Endometrium (tissue), 2 donors: ENCODE results near the gene CAPNS2.
"Not testable (repeated sequence)": the region's sequence is repeated elsewhere in the genome, so short reads cannot be mapped to it uniquely, and the experiment has no call there.

ENCODE experiments used
- FAIRE-seq: peaks from 2 replicates; lab custom pipeline; 2012; peaks lifted over from hg19 to GRCh38; lab: Jason Lieb, UNC
- donor health status: control.
- donor health status: control.

The CAPNS2 gene

GRCh38 chr16:55568207-55568606 lies 1.7 kb downstream of the CAPNS2 start:
- no peak for FAIRE-seq

- no peak for FAIRE-seq
Measured at GRCh38 chr16:55569025-55569424, 2.5 kb downstream of the CAPNS2 start.

GRCh38 chr16:55570159-55570558 lies 3.7 kb downstream of the CAPNS2 start:
- no peak for FAIRE-seq

DNA sequence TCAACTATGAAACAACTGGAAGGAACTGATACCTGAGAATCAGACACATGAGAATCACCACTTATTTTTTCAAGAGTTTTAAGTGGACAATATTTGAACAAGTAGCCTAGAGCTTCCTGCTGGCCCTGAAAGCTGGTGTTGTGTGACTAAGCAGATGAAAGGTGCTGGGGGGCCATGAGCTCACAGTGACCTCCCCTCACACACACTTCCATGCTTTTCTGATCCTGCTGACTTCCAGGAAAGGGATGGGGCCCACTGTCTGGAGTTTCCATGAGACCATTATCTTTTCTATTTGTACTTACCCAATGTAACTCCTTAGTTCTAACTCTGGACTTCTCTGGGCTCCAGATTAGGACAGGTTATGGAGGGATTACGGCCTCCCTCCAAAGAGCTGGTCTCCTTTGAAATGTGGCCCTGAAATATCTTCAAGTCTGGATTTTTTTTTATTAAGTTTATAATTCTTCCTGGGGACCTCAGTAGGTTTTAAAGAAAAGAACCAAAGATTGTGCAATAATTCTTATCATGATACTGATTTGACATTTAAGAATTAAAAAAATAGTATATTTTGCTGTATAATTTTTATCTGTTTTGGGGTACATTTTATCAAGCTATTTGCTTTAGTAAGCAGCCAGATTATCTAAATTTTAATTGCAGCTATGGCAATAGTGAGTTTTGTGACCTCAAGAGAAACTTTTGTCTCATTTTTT lies 4.9 kb downstream of the CAPNS2 start:
- FAIRE-seq = no peak

GRCh38 chr16:55572439-55572838 lies 6.0 kb downstream of the CAPNS2 start:
- no peak for FAIRE-seq

- FAIRE-seq = no peak
Measured at GRCh38 chr16:55574811-55575210, 8.3 kb downstream of the CAPNS2 start.

DNA sequence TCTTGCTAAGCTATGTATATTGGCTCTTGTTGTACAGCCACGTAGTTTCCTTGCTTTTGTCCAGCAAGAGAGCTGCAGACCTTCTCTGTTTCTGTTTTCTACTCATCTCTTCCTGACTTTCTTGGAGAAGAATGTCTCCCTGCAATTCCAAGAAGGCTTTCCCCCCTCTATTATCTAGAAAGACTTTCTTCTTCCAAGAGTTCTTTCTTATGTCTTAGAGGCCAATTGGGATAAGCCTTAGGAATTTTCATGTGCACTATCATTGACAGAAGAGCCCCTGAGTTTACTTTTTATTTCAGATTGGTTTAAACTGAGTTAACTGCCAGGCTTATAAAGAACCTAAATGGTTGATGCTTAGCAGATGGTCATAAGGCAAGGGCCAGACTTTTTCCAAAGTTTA lies 9.0 kb downstream of the CAPNS2 start:
- FAIRE-seq = no peak

GRCh38 chr16:55576384-55576783 lies 9.9 kb downstream of the CAPNS2 start:
- FAIRE-seq = no peak

DNA sequence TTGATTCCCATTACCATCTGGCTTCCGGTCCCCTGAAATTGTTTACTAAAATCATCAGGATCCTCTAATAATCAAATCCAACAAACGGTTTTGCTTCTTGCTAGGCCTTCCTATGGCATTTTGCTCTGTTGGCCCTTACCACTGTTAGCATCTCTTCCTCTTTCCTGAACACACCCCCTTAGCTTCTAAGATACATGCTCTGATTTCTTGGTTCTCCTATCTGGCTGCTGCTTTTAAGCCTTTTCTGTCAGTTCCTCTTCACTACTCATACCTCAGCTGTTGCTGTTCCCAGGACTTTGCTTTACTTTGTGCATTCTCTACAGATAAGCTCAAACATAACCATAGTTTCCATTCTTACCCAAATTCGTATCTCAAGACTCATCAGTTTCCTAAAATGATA lies 11.4 kb downstream of the CAPNS2 start:
- no peak for FAIRE-seq

DNA sequence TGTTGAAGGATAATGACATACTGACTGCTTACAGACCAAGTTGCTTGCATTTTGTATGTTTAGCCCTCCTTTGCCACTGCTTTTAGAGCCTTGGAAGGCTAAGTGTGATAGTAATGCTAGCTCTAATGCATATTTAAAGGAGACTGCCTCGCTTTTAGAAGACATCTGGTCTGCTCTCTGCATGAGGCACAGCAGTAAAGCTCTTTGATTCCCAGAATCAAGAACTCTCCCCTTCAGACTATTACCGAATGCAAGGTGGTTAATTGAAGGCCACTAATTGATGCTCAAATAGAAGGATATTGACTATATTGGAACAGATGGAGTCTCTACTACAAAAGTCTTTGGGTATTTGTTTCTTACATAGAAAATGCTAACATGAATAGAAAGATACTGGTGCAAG lies 19.1 kb downstream of the CAPNS2 start:
- no peak for FAIRE-seq

- no peak for FAIRE-seq
Measured at GRCh38 chr16:55588799-55589198, 22.3 kb downstream of the CAPNS2 start.

- no peak for FAIRE-seq
Measured at GRCh38 chr16:55592306-55592705, 25.8 kb downstream of the CAPNS2 start.

GRCh38 chr16:55597928-55598327 lies 31.4 kb downstream of the CAPNS2 start:
- FAIRE-seq = peak; percentile 72

DNA sequence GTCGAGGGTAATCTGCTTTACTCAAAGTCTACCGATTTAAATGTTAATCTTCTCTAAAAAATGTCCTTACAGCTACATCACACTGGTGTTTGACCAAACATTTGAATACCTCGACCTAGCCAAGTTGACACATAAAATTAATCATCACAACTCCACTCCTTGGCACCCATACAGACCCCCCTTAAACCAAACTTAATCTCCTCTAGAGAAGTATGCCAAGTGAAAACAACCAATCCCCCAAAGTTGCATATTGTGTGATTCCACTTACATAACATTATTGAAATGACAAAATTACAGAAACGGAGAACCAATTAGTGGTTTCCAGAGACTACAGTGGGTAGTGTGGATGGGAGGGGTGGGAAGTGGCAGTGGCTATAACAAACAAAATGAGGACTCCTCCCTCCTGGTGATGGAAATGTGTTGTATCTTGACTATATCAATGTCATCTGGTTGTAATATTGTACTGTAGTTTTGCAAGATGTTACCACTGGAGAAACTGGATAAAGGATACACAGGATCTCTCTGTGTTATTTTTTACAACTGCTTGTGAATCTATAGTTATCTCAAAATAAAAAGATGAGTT lies 39.4 kb downstream of the CAPNS2 start:
- peak; percentile 57 for FAIRE-seq

DNA sequence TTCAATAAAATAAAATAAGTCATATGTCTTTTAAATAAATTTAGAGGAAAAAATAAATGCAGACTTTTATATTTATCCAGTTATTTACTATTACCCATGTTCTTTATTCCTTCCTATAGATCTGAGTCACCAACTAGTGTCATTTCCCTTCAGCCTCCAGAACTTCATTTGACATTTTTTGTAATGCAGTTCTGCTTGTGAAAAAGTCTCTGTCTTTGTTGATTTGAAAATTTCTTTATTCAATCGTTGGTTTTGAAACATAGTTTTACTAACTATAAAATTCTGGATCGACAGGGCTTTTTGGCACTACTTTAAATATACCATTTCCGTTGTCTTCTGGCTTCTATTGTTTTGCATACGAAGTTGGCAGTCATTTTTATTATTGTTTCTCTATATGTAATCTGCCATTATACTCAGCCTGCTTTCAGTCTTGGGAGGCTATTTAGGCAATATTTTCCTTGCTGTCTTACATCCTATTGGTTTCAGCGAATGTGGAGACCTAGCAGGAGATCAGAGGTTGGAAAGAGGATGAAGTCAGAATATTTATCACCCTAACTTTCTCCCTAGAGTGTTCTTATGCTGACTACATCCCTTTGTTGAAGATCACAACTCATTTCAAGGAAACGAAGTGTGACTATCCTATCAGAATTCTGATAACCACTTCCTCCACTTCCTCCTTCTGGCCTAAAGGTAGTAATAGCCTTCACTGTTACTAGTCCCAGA lies 47.3 kb downstream of the CAPNS2 start:
- FAIRE-seq = no peak

DNA sequence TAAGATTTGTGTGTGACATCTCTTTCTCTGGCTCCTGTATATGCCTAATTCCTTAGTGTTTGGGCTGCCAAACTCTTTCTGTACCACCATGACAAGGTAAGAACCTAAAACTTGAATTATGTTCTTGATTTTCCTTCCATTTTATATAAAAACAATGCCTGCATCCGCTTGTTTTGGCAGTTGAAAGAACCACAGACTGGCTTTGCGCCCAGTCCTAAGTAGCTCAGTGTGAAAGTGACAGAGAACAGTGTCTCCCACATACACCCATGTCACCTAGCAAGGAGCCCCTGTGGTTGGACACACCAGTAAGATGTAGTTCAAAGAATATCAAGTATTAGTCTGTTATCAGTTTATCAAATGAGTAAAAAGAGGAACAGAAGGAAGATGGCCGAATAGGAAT lies 48.6 kb downstream of the CAPNS2 start:
- FAIRE-seq = no peak

DNA sequence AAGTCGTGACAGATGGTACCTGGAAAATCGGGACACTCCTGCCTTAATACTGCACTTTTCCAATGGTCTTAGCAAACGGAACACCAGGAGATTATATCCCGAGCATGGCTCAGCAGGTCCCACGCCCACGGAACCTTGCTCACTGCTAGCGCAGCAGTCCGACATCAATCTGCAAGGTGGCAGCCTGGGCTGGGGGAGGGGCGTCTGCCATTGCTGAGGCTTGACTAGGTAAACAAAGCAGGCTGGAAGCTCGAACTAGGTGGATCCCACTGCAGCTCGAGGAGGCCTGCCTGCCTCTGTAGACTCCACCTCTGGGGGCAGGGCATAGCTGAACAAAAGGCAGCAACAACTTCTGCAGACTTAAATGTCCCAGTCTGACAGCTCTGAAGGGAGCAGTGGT lies 49.2 kb downstream of the CAPNS2 start:
- FAIRE-seq = not testable (repeated sequence)
